ENCODE measurements around the gene TBC1D3C.
"Not testable (repeated sequence)": the region's sequence is repeated elsewhere in the genome, so short reads cannot be mapped to it uniquely, and the experiment has no call there.

Gene TBC1D3C

DNA sequence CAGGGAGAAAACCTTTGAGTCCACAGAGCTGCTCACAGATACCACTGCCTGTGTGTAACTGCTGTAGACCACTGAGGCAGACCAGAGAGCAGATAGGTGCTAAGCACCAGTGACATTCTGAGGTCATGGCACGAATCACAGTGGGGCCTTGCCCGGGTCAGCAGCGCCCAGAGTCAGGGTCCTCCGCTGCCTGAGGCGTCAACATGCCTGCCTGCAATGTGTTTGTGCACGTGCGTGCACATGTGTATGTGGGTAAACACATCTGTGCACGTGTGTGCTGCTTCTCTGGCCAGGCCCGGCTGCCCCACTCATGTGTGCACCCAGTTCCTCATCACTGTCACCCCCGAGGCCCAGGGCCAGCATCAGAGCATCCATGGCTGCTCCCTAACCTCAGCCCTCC is at the start of gene TBC1D3C:
Gene TBC1D3C (minus strand): TSS at position 101 of the 400 bp plus-strand sequence. CDS start 1,568 bp downstream, outside the sequence.
- DNase-seq (ENCODE audit: low read depth); H3K4me3 ChIP-seq (ENCODE audit: low read depth, low read length): not testable (repeated sequence)

DNA sequence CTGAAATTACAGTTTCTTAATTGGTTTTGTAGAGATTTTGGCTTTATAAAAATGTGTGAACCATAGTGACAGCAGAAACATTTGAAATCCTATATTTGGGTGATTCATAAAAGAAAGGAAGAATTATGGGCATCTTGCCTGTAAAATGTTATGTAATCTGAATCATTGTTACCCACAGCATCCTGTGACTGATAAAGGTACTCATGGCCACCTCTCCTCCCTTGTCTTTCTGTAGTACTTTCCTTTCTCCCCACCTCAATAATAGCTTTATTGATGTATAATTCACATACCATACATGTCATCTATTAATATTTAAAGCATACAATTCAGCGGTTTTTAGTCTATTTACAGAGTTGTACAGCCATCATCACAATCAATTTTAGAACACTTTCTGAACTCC is 30.8 kb upstream of the TBC1D3C start:
- DNase-seq (ENCODE audit: low read depth), result not testable (repeated sequence)

GRCh38 chr17:38094059-38094694 is 25.7 kb upstream of the TBC1D3C start:
- not testable (repeated sequence) for H3K4me3 ChIP-seq (ENCODE audit: low read depth, low read length); DNase-seq (ENCODE audit: low read depth)

More for the DNA sequence above, 30.8 kb upstream of the TBC1D3C start:
- H3K4me3 ChIP-seq (ENCODE audit: low read depth, low read length), result not testable (repeated sequence)

DNA sequence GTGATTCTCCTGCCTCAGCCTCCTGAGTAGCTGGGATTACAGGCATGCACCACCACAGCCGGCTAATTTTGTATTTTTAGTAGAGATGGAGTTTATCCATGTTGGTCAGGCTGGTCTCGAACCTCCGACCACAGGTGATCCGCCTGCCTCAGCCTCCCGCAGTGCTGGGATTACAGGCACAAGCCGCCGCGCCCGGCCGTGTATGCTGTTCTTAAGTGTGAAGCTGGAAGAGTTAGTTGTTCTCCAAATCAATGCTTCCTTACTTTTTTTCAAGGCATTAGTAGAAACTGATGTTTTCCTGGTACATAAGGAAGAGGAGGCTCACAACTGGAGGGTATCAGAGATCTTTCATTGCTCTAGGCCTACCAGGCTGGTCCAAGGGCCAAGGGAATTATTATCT is 19.7 kb upstream of the TBC1D3C start:
- DNase-seq (ENCODE audit: low read depth); H3K4me3 ChIP-seq (ENCODE audit: low read depth, low read length): not testable (repeated sequence)

GRCh38 chr17:38087344-38087743 is 18.9 kb upstream of the TBC1D3C start:
- not testable (repeated sequence) for H3K4me3 ChIP-seq (ENCODE audit: low read depth, low read length); DNase-seq (ENCODE audit: low read depth)
